Measurements from ENCODE around the gene IVNS1ABP. TPM values are rescaled to one million over a fixed set of nuclear protein-coding genes. Genes with fewer than 3 reads are reported as not detected.
"Not testable (repeated sequence)": the region's sequence is repeated elsewhere in the genome, so short reads cannot be mapped to it uniquely, and the experiment has no call there.

IVNS1ABP gene
- 38.4 and 42.3 TPM in 2 replicates for total RNA-seq (2012; rRNA removed)

DNA sequence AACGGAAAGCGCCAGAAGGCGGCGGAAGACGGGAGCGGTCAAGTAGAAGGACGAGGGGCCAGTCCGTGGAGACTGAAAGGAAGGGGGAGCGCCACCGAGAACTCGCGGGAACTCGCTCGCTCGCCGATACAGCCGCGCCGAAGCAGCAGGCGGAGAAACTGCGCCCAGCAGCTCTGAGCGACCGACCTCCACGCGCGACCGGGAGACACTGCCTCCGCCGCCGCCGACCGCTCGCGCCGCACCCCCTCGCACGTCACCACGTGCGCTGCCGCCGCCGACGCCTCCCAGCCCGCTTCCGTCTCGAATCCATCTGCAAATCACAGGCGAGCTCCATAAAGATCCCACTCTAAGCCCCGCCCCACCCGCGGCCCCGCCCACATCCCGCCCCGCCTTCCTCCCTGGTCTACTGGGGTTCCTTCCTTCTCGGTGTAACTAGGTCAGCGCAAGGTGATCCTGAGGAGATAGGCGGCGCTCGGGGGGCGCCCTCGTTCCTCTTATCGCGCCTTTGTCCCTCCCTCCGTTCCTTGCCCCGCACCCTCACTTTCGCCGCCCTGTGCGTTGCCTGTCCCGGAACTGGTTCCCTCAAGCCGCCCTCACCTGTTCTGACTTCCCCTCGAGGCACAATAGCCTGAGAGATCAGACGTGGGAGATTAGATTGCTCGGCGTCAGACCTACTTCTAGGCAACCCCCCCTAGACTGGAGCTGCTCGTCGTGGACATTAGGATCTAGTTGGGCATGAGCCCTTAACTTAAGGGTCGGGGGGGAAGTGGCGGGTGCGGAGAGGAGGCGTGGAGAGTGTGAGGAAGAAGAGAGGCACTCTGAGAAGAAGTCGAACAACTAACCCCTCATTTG is at the start of gene IVNS1ABP:
TSS of gene IVNS1ABP (minus strand) at position 210 of the 852 bp plus-strand sequence. CDS start 7,750 bp downstream, outside the sequence.
- H3K9ac ChIP-seq (ENCODE audit: low read depth, low read length), result peak within 1 kb of the TSS; percentile 94
- H3K4me3 ChIP-seq (ENCODE audit: low read length), result peak within 1 kb of the TSS; percentile 81
- no peaks in the 10 kb centered on the region for H3K36me3 ChIP-seq (ENCODE audit: insufficient read depth, low read length)
- peaks cover 27% of the 10 kb centered on the region for H3K4me1 ChIP-seq (ENCODE audit: control insufficient read depth, insufficient read depth, low read length)
- no peaks in the 10 kb centered on the region for H3K9me3 ChIP-seq (replicated peaks; ENCODE audit: low read length)
- H3K4me2 ChIP-seq (ENCODE audit: low read length), result peak within 1 kb of the TSS; percentile 95
- no peaks in the 10 kb centered on the region for H3K27me3 ChIP-seq (ENCODE audit: control insufficient read depth, insufficient read depth, low read length)

DNA sequence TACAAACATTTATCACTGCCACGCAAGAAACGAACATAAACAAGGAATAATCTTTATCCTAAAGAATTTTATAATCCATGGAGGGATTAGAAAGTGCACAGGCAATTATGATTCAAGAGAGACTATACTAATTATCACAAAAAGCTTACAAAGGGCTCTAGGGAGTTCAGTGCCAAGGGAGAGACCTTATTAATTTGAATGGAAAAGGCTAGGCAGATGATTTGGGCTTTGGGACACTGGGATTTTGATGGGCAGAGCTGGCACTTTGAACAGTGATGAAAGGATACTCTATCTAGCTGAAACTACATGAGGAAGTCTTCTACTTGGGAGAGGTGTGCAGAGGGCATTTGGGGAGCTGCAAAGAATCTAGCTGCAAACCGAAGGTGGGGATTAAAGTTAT is 48.9 kb upstream of the IVNS1ABP start:
- H3K4me2 ChIP-seq (ENCODE audit: low read length), result no peak overlapping the region
- H3K27me3 ChIP-seq (ENCODE audit: control insufficient read depth, insufficient read depth, low read length), result no peaks in the 10 kb centered on the region
- H3K36me3 ChIP-seq (ENCODE audit: insufficient read depth, low read length), result no peaks in the 10 kb centered on the region
- peaks cover 10% of the 10 kb centered on the region for H3K4me1 ChIP-seq (ENCODE audit: control insufficient read depth, insufficient read depth, low read length)
- H3K9ac ChIP-seq (ENCODE audit: low read depth, low read length), result no peak overlapping the region
- H3K4me3 ChIP-seq (ENCODE audit: low read length), result no peak overlapping the region
- H3K9me3 ChIP-seq (replicated peaks; ENCODE audit: low read length), result no peaks in the 10 kb centered on the region

DNA sequence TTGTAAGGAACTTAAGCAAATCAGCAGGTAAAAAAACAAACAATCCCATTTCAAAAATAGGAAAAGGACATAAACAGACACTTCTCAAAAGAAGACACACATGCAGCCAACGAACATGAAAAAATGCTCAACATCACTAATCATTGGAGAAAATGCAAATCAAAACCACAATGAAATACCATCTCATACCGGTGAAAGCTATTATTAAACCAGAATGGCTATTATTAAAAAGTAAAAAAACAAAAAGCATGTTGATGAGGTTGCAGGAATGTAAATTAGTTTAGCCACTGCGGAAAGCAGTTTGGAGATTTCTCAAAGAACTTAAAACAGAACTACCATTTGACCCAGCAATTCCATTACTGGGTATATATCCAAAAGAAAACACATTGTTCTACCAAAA is 47.5 kb upstream of the IVNS1ABP start:
- not testable (repeated sequence) for H3K4me2 ChIP-seq (ENCODE audit: low read length); H3K4me3 ChIP-seq (ENCODE audit: low read length); H3K9me3 ChIP-seq (replicated peaks; ENCODE audit: low read length)

DNA sequence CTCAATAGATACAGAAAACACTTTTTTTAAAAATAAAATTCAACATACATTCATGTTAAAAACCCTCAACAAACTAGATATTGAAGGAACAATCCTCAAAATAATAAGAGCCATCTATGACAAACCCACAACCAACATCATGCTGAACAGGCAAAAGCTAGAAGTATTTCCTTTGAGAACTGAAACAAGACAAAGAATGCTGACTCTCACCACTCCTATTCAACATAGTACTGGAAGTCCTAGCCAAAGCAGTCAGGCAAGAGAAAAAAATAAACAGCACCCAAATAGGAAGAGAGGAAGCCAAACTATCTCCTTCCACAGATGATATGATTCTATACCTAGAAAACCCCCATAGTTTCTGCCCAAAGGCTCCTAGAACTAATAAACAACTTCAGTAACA is 46.2 kb upstream of the IVNS1ABP start:
- Histone ChIP-seq H3K27me3 (ENCODE audit: control insufficient read depth, insufficient read depth, low read length) (no peaks in the 10 kb centered on the region), H3K4me3 (ENCODE audit: low read length) (no peak overlapping the region), H3K9me3 (replicated peaks; ENCODE audit: low read length) (no peaks in the 10 kb centered on the region), H3K9ac (ENCODE audit: low read depth, low read length) (no peak overlapping the region), H3K4me2 (ENCODE audit: low read length) (no peak overlapping the region), H3K36me3 (ENCODE audit: insufficient read depth, low read length) (no peaks in the 10 kb centered on the region), H3K4me1 (ENCODE audit: control insufficient read depth, insufficient read depth, low read length) (peaks cover 6% of the 10 kb centered on the region)

More for the DNA sequence above, 47.5 kb upstream of the IVNS1ABP start:
- H3K9ac ChIP-seq (ENCODE audit: low read depth, low read length); H3K4me1 ChIP-seq (ENCODE audit: control insufficient read depth, insufficient read depth, low read length); H3K27me3 ChIP-seq (ENCODE audit: control insufficient read depth, insufficient read depth, low read length); H3K36me3 ChIP-seq (ENCODE audit: insufficient read depth, low read length): not testable (repeated sequence)

DNA sequence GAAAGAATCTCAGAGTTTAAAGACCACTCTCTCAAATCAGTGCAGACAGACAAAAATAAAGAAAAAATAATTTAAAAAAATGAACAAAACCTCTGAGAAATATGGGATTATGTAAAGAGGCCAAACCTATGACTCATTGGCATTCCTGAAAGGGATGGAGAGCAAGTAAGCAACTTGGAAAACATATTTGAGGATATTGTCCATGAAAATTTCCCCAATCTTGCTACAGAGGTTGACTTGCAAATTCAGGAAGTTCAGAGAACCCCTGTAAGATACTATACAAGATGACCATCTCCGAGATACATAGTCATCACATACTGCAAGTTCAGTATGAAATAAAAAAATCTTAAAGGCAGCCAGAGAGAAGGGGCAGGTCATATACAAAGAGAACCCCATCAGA is 43.7 kb upstream of the IVNS1ABP start:
- Histone ChIP-seq H3K4me2 (ENCODE audit: low read length) (no peak overlapping the region), H3K27me3 (ENCODE audit: control insufficient read depth, insufficient read depth, low read length) (no peaks in the 10 kb centered on the region), H3K9ac (ENCODE audit: low read depth, low read length) (no peak overlapping the region), H3K4me3 (ENCODE audit: low read length) (no peak overlapping the region), H3K4me1 (ENCODE audit: control insufficient read depth, insufficient read depth, low read length) (peaks cover 6% of the 10 kb centered on the region), H3K9me3 (replicated peaks; ENCODE audit: low read length) (no peaks in the 10 kb centered on the region), H3K36me3 (ENCODE audit: insufficient read depth, low read length) (no peaks in the 10 kb centered on the region)

GRCh38 chr1:185358957-185359356 is 41.9 kb upstream of the IVNS1ABP start:
- no peak overlapping the region for H3K4me2 ChIP-seq (ENCODE audit: low read length)
- no peaks in the 10 kb centered on the region for H3K27me3 ChIP-seq (ENCODE audit: control insufficient read depth, insufficient read depth, low read length)
- no peak overlapping the region for H3K9ac ChIP-seq (ENCODE audit: low read depth, low read length)
- H3K4me3 ChIP-seq (ENCODE audit: low read length), result no peak overlapping the region
- H3K9me3 ChIP-seq (replicated peaks; ENCODE audit: low read length), result no peaks in the 10 kb centered on the region
- H3K36me3 ChIP-seq (ENCODE audit: insufficient read depth, low read length), result no peaks in the 10 kb centered on the region
- H3K4me1 ChIP-seq (ENCODE audit: control insufficient read depth, insufficient read depth, low read length), result peaks cover 6% of the 10 kb centered on the region

GRCh38 chr1:185355947-185356346 is 38.9 kb upstream of the IVNS1ABP start:
- H3K9me3 ChIP-seq (replicated peaks; ENCODE audit: low read length), result no peaks in the 10 kb centered on the region
- no peak overlapping the region for H3K4me3 ChIP-seq (ENCODE audit: low read length)
- peaks cover 10% of the 10 kb centered on the region for H3K4me1 ChIP-seq (ENCODE audit: control insufficient read depth, insufficient read depth, low read length)
- H3K36me3 ChIP-seq (ENCODE audit: insufficient read depth, low read length), result no peaks in the 10 kb centered on the region
- H3K4me2 ChIP-seq (ENCODE audit: low read length), result no peak overlapping the region
- H3K9ac ChIP-seq (ENCODE audit: low read depth, low read length), result no peak overlapping the region
- no peaks in the 10 kb centered on the region for H3K27me3 ChIP-seq (ENCODE audit: control insufficient read depth, insufficient read depth, low read length)

DNA sequence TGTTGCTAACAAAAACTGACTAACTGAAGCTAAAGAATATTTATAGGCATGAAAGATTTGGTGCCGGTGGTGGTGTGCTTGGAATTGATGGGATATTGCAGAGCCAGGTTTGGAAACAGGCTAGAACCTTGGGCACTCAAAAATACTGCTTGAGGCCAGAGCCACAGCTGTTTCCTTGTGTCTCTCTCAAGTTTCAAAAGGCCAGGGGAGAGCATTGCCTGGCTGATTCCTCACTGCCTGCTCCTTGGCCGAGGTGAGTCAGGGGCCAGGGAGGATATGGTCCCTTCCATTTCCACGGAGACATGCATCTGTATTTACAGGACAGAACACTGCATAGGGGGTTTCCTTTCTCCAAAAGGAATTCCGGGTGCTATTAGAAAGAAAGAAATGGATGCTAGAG is 36.1 kb upstream of the IVNS1ABP start:
- no peak overlapping the region for H3K9ac ChIP-seq (ENCODE audit: low read depth, low read length)
- no peak overlapping the region for H3K4me2 ChIP-seq (ENCODE audit: low read length)
- no peaks in the 10 kb centered on the region for H3K27me3 ChIP-seq (ENCODE audit: control insufficient read depth, insufficient read depth, low read length)
- no peaks in the 10 kb centered on the region for H3K9me3 ChIP-seq (replicated peaks; ENCODE audit: low read length)
- H3K4me1 ChIP-seq (ENCODE audit: control insufficient read depth, insufficient read depth, low read length), result peaks cover 5% of the 10 kb centered on the region
- no peak overlapping the region for H3K4me3 ChIP-seq (ENCODE audit: low read length)
- no peaks in the 10 kb centered on the region for H3K36me3 ChIP-seq (ENCODE audit: insufficient read depth, low read length)

DNA sequence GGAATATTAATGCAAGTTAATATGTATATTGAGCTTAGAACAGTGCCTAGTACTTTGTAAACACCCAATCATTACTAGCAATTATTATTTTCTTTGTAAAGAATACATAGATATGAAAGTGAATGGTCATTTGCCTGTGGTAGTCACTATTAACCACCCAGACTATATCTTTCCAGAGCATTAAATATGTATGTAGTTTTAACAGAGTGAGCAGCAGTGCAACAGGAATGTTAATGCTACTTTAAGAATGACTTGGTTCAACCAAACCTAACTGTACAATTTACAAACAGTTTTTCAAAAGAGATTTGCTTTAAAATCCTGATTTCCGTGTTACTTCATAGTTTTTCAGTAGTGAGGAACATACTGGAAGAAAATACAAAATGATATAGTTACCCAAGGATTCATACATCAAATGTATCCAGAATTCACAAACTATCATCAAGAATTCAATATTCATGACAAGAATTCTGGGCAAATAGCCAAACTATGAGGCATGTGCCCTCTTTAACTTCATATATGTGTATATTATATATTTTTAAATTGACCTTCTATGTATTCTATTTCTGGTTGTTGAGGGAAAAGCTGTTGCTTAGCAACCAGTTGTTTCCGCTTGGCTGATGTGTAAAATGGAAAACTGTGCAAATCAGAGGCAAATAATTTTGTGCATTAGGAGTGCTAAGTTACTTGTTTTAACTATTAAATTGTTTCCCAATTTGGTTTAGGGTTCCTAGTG is 34.9 kb upstream of the IVNS1ABP start:
- Histone ChIP-seq H3K4me1 (ENCODE audit: control insufficient read depth, insufficient read depth, low read length) (peaks cover 5% of the 10 kb centered on the region), H3K4me2 (ENCODE audit: low read length) (no peak overlapping the region), H3K27me3 (ENCODE audit: control insufficient read depth, insufficient read depth, low read length) (no peaks in the 10 kb centered on the region), H3K36me3 (ENCODE audit: insufficient read depth, low read length) (no peaks in the 10 kb centered on the region), H3K4me3 (ENCODE audit: low read length) (no peak overlapping the region), H3K9me3 (replicated peaks; ENCODE audit: low read length) (no peaks in the 10 kb centered on the region), H3K9ac (ENCODE audit: low read depth, low read length) (no peak overlapping the region)

- Histone ChIP-seq H3K36me3 (ENCODE audit: insufficient read depth, low read length) (no peaks in the 10 kb centered on the region), H3K9me3 (replicated peaks; ENCODE audit: low read length) (no peaks in the 10 kb centered on the region), H3K4me1 (ENCODE audit: control insufficient read depth, insufficient read depth, low read length) (peaks cover 5% of the 10 kb centered on the region), H3K4me3 (ENCODE audit: low read length) (no peak overlapping the region), H3K27me3 (ENCODE audit: control insufficient read depth, insufficient read depth, low read length) (no peaks in the 10 kb centered on the region), H3K4me2 (ENCODE audit: low read length) (no peak overlapping the region), H3K9ac (ENCODE audit: low read depth, low read length) (no peak overlapping the region)
These were observed 33.0 kb upstream of the IVNS1ABP start for GRCh38 chr1:185350027-185350442.

- Histone ChIP-seq H3K27me3 (ENCODE audit: control insufficient read depth, insufficient read depth, low read length) (no peaks in the 10 kb centered on the region), H3K4me2 (ENCODE audit: low read length) (no peak overlapping the region), H3K4me1 (ENCODE audit: control insufficient read depth, insufficient read depth, low read length) (peaks cover 5% of the 10 kb centered on the region), H3K4me3 (ENCODE audit: low read length) (no peak overlapping the region), H3K9ac (ENCODE audit: low read depth, low read length) (no peak overlapping the region), H3K36me3 (ENCODE audit: insufficient read depth, low read length) (no peaks in the 10 kb centered on the region), H3K9me3 (replicated peaks; ENCODE audit: low read length) (no peaks in the 10 kb centered on the region)
These were observed 32.5 kb upstream of the IVNS1ABP start for GRCh38 chr1:185349556-185349955.

All from skeletal muscle satellite cell (primary cell).